Suppressor macrophage (primary cell): Measurements from ENCODE around the gene SMOC1.

ENCODE experiments used
- DNase-seq, 4 experiments: peaks; one replicate each; pipeline ENCODE4 v3.0.0-alpha.2; 2020 to 2022

SMOC1 gene

DNA sequence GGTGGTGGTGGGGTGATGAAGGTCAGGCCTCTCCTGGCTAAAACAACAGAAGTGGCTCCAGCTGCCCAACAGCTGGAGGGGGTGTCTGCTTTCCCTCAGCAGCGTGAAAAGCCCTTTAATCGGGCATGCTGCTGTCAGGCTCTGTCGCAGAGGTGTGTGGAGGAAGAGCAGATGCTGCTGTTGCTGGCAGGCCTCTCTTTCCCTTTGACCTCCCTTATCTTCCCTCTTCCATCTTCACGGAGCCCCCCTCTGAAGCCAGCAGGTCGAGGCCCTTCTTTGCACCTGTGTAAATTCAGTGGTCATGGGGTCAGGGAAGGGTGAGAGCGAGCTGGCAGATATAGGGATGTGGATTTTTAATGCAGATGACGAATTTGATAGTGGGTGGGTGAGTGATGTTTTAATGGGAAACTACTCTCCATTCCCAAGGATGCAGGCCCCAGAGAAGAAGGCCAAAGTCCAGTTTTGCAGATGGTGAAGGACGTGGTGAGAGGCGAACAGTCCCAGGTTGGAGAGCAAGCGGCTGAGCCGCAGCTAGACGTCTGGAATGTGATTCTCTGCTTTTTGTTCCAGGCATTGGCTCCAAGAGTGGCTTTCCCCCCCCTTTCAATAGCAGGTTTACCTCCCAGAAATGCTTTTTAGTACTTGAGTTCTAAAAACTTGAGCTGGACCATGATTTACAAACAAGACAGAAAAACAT, 64.0 kb downstream of the SMOC1 start:
- no peak for DNase-seq

DNA sequence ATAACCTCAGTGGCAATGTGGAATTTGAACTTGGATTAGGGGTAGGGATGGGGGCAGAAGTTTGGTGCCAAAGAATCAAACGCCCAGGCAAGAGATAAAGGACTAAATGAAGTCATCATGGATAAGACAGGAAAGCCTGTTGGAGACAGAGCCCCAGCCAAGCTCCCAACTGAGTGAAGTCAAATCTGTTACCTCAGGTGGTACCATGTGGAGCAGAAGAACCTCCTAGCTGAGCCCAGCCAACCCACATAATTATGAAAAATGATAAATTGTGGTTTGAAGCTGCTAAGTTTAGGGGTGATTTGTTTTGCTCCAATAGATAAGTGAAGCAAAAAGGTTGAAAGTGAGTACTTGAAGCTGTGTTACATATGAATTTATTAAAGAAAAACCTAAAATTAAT, 66.1 kb downstream of the SMOC1 start:
- no peak for DNase-seq

DNA sequence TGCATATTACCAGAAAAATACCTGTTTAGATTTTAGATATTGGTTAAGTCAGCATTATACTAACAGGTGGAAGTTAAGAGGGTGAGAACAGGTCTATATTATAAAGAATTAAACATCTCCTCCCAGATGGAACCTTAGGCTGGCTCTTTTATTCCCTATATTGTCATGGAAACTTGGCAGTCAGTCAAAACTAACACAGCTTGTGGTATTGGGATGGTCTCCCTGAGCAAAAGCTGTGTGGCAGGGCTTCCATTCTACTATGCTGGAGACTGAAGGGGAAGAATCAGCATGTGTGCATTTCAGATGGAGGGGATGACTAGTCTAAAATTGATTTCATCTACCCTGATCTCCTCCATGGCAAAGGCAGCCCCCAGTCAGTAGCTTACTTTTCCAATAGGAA, 66.7 kb downstream of the SMOC1 start:
- DNase-seq, result no peak

DNA sequence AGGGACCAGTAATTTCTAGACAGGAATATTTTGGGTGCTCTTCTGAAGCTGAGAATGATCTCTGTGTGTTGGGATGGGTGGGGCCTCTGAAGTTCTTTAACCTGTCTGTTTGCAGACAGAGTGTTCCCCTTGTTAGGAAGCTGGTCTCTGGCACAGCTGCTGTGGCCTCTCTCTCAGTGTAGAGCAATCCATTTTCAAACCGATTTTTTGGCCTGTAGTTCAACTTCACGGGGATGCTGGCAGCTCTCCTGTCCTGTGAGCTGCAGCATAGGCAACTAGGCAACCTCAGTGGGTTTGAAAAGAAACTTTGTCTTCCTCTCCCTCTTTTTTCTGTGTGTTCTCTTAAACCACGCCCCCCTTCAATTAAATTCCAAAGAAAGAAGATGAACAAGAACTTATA, 69.1 kb downstream of the SMOC1 start:
- no peak for DNase-seq

DNA sequence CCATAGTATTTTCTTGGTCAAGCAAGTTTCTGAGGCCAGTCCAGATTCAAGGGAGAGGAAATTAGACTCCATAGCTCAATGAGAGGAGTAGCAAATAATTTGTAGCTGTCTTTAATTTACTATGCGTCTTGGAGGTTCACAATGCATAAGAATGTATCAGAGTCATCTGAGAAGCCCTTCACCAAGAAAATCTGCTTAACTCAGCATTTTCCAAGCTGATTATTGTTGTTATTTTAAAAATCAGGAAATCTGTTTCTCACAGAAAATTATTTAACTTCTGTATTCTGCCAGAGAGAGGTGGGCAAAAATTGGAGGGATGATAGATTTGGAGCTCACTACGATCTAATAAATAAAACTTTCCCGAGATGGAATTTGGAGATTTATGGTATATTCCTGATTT, 72.0 kb downstream of the SMOC1 start:
- no peak for DNase-seq

DNA sequence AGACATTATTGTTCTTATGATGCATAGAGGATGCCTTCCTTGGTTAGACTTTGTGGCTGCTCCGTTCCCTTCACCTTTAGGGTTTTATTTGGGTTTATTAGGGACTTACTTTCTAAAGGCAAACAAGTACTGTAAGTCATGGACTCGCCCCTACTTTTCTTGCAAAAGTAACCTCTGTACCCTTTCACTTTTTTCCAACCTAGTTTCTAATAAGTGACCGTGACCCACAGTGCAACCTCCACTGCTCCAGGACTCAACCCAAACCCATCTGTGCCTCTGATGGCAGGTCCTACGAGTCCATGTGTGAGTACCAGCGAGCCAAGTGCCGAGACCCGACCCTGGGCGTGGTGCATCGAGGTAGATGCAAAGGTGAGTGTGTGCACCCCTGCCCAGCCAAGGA, 72.7 kb downstream of the SMOC1 start:
- DNase-seq, result no peak

DNA sequence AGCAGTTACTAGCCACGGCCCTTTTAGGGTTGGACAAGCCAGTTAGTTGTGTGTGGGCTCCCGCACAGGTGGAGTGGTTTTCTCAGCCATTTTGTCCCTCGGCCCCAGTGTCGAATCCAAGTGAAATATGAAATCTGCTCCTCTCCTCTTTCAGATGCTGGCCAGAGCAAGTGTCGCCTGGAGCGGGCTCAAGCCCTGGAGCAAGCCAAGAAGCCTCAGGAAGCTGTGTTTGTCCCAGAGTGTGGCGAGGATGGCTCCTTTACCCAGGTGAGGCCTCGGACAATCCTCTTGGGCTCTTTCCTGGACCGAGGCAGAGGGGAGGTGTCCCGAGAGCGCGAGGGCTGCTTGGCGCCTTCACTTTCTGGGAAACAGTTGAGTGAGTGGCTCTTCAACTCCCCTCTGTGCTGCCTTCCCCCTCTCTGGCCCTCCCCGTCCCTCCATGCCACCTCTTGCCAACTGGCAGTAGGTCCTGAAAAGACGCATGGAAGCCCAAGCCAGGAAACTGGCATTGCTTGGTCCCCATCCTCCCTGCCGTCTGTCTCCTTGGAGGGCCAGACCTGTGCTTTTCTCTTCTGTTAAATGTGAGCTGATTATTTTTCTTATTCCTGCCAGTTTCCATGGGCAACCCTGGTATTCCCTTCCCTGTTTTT, 74.2 kb downstream of the SMOC1 start:
- no peak for DNase-seq

DNA sequence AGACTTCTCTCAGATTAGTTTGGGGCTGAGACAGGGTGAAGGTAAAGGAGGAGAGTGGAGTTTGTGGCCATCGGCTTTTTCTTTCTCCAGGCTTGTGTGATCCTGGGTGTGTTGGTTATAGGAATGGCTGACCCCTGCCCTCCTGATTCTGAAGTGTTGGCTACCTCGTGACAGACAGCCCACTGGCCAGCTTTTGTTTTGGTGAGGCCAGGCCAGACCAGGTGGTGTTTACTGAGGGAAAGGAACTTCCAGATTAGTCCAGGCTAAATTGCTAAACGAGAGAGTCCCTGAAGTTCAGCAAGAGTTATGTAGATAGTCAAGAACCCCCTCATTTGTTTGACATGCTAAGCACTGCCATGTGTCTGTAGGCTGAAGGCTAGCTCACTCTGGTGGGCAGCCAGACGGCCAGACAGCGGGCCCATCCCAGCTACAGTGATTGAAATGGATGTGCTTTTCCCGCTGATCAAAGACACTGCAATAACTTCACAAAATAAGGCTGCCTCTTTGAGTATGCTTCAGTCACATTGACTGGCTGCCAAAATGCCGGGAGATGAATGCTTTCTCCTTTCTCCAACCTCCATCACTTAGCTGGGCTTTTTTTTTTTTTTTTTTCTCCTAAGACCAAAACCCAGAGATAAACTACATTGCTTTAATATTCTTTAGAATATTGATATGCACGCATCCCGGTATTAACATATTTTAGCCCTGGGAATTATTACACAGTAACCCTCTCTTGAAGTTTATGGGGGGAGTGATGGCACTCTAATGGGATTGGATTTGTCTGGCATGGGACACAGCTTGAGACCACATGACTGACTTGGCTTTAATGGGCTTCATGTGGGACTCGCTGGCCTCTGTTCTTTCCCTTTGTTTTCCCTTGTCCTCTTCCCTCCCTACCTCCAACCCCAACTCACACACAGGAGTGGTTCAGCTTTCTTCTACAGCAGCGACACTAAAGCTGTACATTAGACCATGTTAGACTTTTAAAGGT, 76.9 kb downstream of the SMOC1 start:
- no peak for DNase-seq

DNA sequence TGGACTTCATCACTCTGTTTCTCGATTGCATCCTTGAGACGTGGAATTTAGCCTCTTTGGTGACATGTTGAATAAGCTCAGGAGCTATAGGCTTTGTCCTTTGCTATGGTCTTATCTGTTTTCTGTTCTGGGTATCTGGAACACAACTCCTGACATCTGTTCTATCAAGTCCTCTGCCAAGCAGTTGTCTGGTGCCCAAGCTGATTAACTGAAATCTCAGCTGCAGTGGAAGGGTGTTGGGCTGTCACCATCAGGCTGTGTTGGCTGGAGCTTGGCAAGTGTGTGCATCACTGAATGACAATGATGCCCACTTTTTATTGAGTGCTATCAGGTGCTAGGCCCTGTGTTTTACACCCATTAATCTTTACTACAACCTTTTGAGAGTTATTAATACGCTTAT, 77.8 kb downstream of the SMOC1 start:
- no peak for DNase-seq

DNA sequence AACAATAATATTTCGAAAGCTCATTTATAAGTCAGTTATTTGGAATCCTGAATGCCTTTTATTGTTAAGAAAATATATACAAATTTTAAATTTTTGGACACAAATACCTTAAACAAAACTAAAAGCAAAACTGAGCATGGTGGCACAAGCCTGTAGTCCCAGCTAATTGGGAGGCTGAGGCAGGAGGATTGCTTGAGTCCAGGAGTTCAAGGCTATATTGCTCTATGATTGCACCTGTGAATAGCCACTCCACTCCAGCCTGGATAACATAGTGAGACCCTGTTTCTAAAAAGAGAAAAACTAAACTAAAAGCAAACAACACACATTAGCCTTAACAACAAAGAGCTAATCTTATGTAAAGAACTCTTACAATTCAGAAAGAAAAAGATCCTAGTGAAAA, 78.8 kb downstream of the SMOC1 start:
- DNase-seq, result no peak

DNA sequence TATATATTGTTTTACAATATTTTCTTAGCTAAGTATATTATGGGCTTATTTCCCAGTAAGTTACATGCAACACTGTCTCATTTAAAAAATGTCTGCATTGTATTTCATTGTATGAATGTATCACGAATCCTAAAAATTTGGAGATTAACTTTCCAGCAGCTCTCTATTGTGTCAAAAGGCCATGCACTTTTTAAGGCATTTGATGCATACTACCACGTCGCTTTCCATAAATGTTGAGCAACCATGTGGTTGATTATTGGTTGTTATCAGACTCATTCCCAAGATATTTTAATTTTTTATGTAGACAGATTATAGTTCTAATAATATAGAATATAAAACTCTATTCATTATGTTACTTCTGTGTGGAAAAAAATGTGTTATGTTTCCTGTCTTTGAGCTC, 79.9 kb downstream of the SMOC1 start:
- no peak for DNase-seq

DNA sequence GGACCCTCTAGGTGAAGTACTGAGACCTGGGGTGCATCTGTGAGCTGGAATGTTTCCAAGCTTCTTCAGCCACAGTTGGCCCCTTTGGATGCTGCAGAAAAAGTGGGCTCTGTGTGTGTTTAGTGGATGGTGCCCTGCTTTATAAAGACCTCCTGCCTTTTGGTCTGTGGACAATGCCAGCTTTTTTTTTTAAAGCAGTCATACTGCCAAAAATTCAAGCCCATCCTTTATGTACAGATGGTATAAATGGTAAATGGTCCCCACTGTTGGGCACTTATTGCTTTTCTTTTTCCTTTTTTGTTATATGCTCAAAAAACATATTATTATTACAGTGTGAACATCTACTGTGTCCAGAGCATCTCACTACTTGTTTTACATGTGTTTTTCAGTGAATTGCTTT, 81.1 kb downstream of the SMOC1 start:
- DNase-seq, result no peak

DNA sequence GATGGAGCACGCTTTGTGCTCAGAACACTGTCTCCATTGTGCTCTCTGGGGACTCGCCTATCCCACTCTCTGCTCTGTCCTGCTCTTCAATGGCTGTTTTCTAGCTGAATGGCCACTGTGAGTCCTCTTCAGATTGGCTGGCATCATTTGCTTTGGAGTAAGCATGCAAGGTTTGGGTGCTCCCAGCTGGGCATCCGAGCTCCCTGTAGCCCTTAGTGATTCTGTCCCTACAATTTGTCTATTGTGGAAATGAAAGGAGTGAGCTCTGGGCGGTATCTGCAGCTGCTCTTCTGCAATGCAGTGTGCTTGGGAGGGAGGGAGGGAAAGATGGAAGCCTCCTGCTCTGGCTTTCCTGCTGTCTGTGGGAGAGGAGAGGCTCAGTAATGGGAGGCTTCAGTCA, 84.8 kb downstream of the SMOC1 start:
- no peak for DNase-seq

DNA sequence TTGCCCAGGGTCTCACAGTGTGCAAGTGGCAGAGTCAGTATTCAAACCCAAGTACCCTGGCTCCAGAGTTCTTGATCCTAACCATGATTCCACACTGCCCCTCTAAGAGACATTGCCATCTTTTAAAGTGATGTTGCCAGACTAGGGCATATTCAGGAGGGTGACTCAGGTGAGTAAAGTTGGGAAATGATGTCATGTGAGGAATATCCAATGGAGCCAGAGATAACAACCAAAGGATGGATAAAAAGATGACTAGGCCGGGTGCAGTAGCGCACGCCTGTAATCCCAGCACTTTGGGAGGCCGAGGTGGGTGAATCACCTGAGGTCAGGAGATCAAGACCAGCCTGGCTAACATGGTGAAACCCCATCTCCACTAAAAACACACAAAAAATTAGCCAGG, 85.6 kb downstream of the SMOC1 start:
- DNase-seq, result no peak

DNA sequence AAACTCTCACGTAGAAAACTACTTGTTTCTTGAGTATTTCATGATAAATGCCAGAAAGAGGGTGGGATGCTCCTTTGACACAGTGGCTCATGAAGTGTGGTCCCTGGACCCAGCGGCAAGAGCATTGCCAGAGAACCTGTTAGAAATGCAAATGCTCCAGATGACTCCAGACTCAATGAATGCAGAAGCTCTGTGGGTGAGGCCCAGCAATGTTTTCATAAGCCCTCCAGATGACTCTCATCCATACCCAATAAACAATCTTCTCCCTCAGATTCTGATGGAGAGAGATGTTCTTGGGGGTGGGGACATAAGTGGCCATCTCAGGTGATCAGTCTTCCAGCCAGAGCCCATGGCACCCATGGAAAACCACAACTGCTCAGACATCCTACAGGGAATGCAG, 88.9 kb downstream of the SMOC1 start:
- DNase-seq, result no peak

DNA sequence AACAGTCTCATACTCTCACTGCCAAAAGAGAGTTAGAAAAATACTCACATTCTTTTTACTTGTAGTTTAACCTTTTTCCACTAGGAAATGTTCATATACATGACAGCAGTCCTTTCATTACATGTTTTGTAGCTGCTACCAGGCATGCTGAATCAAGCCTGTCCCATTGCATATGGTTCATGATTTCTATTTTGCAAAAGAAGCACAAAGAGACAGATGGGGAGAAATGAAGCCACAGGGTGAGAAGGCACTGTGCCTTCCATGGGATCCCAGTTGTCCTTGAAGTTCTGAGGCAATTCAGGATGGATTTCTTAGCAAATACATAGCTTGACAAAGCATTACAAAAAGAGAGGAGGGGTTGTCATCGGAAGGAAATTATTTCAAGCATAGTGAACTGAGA, 89.5 kb downstream of the SMOC1 start:
- DNase-seq, result no peak

DNA sequence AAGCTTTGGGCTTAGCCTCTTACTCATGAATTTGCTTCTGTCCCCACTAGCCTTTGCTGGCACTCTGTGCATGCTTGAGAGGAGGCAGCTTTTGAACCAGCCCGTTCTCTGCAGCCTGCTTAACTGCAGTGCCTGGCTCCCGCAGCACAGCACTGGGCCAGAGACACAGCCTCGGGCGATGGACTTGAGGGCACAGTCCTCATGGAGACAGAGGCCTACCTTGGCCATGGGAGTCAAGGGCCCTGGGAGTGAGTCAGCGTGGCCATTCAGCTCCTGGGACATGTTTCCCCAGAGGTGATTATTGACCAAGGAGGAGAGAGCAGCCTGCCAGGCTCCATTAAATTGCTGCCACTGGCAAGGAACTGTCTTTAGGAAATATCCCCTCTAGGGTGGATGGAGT, 93.5 kb downstream of the SMOC1 start:
- no peak for DNase-seq

DNA sequence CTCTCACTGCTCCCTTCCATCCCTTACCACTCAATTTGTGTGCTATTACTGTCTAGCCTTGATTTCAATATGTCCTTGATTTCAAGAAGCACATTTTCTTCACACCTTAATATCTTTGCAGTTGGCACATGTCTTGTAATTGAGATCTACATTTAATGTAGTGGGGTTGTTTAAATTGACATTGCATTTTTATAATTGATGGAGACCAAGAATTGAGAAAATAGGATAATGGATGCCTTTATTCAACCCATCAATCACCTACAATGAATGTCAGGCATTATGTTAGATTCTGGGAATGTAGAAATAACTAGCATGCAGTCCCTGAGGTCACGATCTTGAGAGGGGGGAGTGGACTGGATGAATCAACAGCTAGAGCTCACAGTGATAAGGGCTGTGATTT, 94.6 kb downstream of the SMOC1 start:
- no peak for DNase-seq

DNA sequence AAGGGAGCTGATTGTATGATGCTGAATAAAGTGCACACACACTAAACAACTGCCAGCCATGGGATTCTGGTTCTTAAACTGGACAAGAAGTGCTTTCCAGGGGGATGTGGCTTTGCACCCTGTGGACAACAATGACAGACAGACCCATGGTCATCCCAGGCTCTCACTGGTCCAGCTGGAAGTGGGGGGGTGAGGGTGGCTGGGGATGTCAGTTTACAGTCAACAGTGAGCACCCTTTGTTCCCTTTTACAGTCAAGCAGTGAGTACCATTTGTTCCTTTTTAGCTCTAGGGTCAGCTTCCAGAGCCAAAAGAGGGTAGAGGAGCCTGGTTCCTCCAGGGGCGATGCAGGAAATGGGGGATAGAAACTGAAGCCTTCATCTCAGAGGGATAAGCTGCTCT, 100.7 kb downstream of the SMOC1 start:
- DNase-seq, result no peak

DNA sequence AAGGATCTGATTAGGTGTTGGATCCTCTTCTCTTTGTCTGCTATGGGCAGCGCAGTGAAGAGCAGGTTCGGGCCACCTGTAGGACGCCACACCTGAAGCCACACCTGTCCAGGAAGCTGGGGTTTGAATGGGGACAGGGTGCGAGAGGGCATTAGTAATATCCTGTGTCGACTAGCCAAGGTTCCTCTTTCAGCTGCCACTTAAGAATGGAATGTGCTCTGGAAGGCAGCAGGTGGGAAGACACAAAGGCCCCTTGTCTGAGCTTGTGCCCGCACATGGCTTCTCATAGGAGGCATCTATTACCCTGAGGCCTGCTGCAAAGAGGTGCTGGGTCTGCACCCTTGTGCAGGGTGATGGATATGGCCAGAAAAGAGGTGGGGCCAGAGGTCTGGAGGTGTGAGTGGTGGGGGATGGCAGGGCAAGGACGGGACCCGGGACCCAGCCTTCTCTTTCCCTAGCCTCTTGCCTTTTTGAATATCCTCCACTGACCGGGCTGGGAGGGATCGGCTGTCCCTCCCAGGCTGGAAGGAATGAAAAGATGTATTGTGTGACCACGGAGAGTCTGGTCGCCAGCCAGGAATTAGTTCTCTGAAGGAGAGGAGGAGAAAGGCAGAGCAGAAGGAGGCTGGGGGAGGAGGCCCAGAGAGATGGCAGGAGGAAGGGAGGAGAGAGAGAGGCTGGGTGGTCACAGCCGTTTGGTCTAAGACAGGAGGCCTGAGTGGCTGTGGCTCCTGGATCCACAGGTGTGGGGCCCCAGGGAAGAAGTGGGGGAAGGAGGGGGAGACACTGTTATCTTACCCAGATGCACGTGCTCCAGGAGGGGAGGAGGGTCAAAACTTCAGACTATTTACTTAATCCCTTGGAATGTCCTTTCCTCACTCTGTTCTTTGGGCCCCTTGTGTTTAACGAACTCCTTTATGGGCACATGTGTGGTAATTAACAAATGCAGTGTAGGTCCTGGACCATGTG, 101.5 kb downstream of the SMOC1 start:
- DNase-seq, result no peak

DNA sequence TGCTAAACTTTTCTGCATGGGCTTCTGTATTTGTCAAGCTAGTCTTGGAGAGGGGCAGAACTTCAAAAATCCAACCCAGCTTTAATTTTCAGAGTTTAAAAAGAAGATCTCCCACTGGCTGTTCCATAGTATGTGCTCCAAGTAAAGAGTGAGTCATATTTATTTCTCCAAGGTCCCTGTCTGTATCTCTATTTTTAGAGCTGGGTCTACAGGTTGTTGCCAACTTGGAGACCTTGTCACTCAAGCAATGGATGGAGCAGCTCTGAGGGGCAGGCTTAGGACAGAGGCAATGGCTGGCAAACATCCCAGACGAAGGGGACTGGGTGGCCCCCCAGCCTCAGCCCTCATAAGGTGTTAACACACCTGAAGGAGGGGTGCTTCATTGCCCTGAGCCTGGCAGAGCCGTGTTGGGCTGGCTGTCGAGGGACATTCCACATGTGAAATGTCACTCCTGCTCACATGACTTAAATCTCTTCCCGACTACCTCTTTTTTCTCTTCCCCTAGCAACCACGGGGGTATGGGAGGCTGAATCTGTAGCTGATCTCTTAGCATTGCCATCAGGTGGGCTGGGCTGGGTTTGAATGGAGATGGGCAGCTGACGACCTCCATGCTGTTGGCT, 103.1 kb downstream of the SMOC1 start:
- no peak for DNase-seq

DNA sequence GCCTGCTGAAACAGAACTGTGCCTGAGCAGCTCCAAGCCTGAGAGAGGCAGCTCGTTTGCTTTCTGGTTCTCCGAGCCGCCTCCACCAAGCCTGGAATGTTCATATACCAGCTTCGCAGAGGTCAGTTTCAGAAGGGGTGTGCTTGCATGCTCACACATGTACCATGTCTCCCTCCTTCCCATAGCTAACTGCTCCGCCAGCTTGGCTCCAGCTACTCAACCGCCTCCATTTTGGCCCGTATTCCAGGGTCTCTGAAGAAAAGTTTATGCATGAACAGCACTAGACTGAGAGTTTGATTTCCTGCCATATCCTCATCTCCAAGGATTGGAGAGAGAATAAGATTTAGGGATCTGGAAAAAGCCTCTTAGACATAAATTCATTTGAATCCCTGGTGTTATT, 103.7 kb downstream of the SMOC1 start:
- DNase-seq, result no peak
